Measurements from ENCODE around the gene CCDC8.
"Not testable (repeated sequence)": the region's sequence is repeated elsewhere in the genome, so short reads cannot be mapped to it uniquely, and the experiment has no call there.

The CCDC8 gene

DNA sequence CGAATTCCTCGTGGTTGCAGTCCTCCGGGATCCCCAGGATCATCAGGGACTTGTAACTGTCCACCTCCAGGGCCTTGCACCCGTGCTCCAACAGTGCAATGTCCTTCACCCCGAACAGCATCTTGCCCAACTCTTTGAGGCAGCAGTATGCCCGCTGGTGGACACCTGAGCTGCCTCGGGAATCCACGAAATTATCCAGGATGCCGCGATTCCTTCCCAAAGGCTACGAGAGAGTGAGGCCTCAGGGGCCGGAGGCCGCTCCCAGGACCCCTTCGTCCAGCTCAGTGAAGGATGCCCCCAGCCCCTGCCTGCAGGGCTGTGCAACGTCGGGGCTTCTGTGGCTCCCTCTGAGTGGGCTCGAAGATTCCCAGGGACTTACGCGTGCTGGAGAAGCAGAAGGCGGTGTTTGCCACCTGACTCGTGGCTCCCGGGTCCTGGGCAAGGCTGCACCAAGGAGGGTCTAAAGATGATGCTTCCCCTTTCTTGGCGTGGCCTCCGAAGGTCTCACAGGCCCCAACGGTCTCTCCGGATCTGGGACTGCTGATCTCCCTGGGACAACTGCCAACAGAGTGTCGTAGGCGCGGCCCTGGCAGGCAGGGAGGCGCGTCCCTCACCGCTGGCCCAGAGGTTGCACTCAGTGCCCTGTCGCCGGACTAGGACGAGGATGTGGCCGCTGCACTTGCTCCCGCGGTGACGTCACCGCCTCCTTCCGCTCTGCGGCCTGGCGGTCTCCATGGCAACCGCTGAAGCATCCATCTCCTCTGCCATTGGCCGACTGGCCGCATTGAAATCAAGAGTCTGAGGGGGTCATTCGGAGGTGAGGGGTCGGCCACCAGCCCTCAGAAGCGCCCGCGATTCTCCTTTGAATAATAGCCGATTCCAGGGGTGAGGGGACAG is 15.1 kb upstream of the CCDC8 start, which contains the start of gene PNMA8C:
Gene PNMA8C, minus strand, starts transcription at position 698 of the 897 bp plus-strand sequence. Its CDS starts 577 bp downstream, at position 121.
- DNase-seq (ENCODE audit: low read depth), result no peak

GRCh38 chr19:46427518-46428045 is 14.2 kb upstream of the CCDC8 start:
- no peak for DNase-seq (ENCODE audit: low read depth)

DNA sequence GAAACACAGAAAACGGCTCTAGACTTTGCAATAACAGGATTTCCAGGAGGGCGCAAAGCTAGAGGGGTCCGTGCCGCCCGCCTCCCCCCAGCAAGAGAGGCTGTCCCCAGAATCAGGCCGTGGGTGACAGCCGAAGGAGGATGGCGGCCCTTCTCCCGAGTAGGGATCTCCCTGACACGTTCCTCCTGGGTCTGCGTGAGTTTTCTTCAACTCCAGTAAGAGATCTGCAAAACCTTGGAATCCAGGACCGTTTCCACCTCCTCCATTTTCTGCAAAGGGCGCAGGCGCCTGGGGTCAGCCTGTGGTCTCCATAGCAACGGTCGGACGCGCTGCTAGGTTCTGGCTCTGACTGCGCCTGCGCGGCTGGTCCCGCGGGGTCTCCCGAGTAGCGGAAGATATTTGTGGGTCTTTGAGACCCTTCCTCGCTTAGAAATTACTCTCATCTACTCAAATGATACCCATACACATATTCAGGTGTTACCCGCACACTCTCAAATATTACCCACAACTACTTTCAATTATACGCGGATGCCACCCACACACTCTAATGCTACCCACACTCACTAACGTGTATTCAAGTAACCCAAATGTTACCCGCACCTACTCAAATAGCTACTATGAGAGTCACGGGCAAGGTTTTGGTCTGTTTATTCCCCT is 13.3 kb upstream of the CCDC8 start:
- no peak for DNase-seq (ENCODE audit: low read depth)

DNA sequence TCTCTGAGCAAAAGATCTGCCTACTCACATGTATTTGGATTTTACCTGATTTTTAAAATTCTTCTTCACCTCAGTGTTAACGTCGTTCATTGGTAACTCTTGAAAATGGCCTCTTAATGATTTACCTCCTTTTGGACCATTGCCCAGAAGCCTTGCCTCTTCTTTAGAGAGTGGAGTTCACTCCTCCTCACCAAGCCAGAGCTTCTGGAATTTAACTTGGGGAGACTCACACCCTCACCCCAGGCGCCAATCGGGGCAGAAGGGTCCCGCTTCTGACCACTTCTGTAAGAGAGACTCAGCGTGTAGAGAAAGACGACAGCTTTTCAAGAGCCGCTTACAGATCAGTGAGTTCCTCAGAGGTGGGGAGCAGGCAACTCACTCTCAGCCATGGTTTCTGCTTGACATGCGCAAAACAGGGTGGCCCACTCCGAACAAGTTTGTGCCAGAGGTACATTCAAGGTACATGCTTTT is 12.7 kb upstream of the CCDC8 start:
- no peak for DNase-seq (ENCODE audit: low read depth)

DNA sequence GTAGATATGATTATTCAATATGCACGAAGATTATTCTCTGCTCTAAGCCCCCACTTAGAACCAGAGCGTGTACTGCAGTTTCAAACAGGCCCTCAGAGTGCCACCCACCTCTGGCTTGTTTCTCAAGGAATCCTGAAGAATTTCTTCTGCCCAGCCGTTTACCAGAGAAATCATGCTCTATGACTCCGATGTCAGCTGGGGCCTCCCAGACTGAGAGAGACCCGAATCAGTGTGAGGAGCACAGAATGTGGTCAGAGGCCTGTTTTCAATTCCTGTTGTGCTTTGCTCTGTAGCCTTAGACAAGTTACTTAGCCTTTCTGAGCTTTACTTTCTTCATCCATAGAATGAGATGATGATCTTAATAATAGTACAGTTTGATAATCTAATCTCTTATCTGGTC is 9.8 kb upstream of the CCDC8 start:
- no peak for DNase-seq (ENCODE audit: low read depth)

DNA sequence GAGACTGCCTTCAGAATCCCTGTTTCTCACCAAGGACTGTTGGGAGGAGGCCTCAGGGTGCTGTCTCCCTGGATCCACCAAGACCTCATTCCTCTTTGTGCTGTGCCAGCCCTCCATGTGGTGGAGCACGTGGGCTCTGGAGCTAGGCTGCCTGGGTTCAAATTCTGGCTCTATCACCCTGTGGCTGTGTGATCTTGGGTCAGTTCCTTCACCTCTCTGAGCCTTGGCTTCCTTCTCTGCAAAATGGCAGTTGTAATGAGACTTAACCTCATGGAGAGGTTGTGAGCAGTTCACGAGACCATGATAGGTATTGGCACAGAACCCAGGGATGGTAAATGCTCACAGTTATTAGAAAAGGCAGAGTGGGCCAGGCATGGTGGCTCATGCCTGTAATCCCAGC is 9.0 kb upstream of the CCDC8 start:
- DNase-seq (ENCODE audit: low read depth), result no peak

GRCh38 chr19:46420056-46420455 is 6.7 kb upstream of the CCDC8 start:
- no peak for DNase-seq (ENCODE audit: low read depth)

DNA sequence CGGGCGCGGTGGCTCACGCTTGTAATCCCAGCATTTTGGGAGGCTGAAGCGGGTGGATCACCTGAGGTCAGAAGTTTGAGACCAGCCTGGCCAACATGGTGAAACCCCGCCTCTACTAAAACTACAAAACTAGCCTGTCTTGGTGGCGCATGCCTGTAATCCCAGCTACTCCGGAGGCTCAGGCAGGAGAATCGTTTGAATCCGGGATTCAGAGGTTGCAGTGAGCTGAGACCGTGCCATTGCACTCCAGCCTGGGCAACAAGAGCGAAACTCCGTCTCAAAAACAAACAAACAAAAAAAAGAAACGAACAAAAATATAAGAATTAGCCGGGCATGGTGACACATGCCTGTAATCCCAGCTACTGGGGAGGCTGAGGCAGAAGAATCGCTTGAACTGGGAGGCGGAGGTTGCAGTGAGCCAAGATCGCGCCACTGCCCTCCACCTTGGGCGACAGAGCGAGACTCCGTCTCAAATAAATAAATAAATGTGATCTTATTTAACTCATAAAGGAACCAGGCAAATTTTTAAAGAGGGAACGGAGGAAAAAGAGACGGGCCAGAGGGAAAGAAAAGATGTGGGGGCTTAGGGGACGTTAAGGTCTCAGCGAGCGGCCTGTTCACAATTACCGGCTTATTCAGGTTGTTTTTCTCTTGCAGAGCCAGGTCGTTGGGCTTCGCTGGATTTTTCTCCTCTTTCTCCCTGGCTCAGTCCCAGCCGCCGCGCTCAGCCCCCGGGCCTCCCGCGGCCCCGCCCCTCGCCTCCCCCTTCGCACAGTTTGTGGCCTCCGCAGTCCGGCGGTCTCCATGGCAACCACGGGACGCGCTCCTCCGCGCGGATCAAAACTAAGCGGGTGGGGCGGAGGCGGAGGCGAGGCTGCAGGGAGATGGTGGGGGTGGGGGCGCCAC is 2.7 kb upstream of the CCDC8 start:
- not testable (repeated sequence) for DNase-seq (ENCODE audit: low read depth)

GRCh38 chr19:46414899-46415298 is 1.5 kb upstream of the CCDC8 start:
- DNase-seq (ENCODE audit: low read depth), result not testable (repeated sequence)

DNA sequence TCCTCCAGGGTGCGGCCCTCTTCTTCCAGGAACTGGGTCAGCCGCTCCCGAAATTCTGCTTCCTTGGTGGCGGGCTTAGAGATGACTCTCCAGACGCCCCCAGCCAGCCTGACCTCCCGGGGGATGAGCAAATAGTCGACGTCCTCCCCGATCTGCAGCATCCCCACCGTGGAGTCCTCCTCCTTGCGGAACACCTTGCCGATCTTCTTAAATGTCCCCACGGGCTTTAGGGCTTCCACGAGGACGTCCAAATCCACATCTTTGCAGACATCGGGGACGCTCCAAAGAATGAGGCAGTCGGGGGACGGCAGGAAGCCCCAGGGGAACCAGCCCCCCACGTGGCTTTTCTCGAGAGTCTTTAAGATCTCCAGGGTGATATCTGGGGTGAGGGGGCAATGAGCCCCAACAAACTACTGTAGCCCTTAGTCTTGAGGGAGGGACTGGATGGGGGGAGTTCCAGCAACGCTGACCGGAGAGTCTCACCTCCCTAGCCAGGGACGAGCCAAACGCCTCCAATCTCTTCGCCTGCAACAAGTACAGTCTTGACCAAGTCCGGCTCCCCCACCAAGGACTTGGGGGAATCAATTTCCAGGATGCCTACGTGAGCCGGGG is 608 bp downstream of the CCDC8 start:
- DNase-seq (ENCODE audit: low read depth), result no peak

- no peak for DNase-seq (ENCODE audit: low read depth)
These were observed 1.3 kb downstream of the CCDC8 start for GRCh38 chr19:46411925-46412649.

DNA sequence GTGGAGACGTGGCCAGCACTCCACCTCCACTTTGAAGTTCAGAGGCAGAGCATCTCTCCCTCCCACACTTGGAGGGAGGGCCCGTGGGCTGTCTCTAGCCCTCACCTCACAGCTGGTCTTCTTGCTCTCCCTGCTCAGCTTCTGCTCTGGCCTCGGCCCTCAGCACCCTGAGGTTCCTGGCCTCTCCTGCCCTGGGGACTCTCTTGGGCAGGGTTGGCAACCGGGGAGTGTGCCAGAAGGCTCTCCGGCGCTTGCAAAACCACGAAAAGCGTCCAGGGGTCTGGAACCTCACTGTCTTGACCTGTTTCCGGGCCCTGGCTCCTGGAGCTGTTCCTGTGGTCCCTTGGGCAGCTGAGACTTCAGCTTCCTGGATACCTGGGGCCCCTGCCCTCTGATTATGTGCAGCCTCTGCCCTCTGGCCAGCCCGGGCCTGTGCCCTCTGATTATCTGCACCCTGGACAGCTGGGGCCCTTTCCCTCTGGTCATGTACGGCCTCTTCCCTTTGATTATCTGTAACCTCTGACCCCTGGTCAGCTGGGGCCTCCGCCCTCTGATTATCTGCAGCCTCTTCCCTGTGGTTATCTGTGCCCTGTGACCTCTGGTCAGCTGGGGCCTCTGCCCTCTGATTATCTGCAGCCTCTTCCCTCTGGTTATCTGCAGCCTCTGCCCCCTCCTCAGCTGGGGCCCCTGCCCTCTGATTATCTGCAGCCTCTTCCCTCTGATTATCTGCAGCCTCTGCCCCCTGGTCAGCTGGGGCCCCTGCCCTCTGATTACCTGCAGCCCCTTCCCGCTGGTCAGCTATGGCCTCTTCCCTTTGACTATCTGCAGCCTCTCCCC is 2.1 kb downstream of the CCDC8 start:
- no peak for DNase-seq (ENCODE audit: low read depth)

- no peak for DNase-seq (ENCODE audit: low read depth)
These were observed 2.9 kb downstream of the CCDC8 start for GRCh38 chr19:46410205-46411087.

- DNase-seq (ENCODE audit: low read depth), result no peak
These were observed 4.2 kb downstream of the CCDC8 start for GRCh38 chr19:46409191-46409590.

DNA sequence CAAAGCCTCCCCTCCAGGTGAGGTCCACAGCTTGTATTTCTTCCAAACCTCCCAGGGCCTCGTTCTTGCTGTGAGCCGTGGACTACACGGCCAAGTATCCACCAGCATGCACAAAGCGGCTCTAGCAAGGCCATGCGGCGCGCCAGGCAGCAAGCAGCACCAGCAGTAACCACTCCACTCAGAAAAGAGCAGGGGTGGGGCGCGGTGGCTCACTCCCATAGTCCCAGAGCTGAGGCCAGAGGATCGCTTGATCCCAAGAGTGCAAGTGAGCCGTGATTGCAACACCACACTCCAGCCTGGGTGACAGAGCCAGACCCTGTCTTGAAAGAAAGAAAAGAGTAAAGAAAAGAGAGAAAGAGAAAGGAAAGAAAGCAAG is 4.7 kb downstream of the CCDC8 start:
- no peak for DNase-seq (ENCODE audit: low read depth)

DNA sequence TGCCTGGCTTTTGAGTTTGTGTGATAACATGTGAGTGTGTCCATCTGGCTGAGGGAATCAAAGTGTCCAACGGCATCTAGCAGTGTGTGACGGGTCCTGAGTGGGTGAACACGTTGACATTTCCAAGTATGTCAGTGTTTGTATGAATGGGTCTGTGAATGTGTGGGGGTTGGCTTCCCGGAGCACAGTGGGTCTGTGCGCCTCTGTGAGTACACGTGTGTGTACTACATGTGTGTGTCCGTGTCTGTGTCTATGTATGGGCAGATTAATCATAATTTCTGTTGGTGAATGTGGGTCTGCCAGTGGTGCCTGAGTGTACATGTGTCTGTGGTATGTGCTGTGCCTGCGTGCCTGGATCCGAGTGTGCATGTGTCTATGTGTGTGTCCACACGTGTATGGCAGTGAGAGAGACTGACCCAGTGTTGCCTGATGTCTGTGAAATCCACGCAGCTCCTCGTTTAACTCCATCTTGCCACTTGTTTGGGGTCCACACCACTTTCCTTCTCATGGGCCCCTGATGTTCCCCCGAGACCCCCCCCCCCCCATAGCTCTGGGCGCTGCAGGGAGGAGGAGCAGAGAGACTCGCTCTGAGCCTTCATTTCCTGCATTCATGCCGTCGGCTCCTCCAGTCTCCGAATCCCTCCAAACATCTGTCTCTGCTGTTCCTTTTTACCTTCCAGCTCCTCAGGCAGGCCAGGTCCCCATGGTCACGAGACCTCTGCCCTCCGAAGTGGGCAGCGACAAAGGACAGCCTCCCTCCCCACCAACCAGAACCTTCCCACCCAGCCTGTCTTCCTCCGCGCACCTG is 5.3 kb downstream of the CCDC8 start:
- DNase-seq (ENCODE audit: low read depth), result no peak

DNA sequence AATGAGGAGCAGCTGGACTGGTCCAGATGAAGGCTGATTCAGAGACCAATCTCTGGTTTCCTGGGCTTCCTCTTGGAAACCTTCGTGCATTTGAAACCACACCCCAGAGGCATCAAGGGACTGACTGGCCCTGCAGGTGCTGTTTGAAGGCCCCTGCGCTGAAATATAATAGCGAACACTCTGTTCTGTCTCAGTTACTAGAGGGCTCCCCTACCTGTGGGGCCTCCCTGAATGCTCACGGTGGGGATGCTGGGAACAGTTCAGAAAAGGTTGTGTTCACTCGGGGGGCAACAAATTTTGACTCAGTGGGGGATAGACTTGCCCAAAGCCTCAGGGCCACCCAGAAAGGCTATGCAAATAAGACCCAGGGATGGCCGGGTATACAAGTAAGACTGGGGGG is 6.4 kb downstream of the CCDC8 start:
- no peak for DNase-seq (ENCODE audit: low read depth)
